ENCODE data around the gene ACVR1.

DNA sequence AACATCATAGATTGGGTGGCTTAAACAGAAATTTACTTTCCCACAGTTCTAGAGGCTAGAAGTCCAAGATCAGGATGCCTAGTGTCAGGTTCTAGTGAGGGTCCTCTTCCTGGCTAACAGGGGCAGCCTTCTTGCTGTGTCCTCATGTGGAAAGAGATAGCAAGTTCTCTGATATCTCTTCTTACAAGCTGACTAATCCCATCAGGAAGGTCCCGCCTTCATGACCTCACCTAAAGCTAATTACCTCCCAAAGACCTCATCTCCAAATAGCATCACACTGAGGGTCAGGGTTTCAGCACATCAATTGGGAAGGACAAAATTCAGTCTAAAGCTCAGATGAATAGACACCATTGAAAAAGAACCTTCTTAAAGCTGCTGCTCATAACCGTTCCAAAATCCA, 22.9 kb downstream of the ACVR1 start:
- TF ChIP-seq POLR2A (IDR thresholded peaks at IDR 0.05) = no peak
- TF ChIP-seq, protein P1, sequence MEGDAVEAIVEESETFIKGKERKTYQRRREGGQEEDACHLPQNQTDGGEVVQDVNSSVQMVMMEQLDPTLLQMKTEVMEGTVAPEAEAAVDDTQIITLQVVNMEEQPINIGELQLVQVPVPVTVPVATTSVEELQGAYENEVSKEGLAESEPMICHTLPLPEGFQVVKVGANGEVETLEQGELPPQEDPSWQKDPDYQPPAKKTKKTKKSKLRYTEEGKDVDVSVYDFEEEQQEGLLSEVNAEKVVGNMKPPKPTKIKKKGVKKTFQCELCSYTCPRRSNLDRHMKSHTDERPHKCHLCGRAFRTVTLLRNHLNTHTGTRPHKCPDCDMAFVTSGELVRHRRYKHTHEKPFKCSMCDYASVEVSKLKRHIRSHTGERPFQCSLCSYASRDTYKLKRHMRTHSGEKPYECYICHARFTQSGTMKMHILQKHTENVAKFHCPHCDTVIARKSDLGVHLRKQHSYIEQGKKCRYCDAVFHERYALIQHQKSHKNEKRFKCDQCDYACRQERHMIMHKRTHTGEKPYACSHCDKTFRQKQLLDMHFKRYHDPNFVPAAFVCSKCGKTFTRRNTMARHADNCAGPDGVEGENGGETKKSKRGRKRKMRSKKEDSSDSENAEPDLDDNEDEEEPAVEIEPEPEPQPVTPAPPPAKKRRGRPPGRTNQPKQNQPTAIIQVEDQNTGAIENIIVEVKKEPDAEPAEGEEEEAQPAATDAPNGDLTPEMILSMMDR (IDR thresholded peaks at IDR 0.05) = no peak
- no peak for TF ChIP-seq POLR2AphosphoS5 (IDR thresholded peaks at IDR 0.05)
